NCI-H69 (cell line): ENCODE data around the gene TCEANC2.

Experiments
- DNase-seq: peaks from one replicate; lab custom pipeline; 2025; lab: John Stamatoyannopoulos, UW

The TCEANC2 gene

DNA sequence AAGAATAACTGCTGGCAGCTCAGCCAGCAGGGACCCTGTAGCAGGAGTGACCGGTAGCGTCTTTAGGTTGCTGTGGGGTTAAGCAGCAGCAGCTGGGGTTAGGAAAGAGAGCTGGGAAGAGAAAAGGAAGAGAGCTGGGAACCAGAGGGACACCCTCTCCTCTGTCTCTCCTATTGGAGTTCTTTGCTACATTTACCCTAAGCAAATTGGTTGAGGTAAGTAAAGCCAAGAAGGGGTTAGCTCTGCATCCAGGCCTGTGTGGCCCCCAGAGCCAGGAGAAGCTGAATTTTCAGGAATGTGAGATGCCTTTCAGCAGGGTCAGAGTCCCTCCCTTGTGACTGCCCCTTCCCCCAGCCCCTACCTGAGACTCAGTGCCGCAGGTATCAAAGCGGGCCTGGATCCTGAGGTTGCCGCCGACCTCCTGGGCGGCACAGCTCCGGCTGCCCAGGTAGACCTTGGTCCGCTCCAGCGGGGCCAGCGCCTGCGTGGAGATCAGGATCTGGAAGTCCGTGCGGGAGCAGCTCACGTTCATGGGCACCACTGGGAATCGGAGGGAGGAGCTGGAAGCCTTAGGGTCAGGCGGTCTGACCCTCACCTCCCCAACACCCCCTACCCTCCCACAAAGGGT lies 83.0 kb downstream of the TCEANC2 start:
- no peak for DNase-seq

DNA sequence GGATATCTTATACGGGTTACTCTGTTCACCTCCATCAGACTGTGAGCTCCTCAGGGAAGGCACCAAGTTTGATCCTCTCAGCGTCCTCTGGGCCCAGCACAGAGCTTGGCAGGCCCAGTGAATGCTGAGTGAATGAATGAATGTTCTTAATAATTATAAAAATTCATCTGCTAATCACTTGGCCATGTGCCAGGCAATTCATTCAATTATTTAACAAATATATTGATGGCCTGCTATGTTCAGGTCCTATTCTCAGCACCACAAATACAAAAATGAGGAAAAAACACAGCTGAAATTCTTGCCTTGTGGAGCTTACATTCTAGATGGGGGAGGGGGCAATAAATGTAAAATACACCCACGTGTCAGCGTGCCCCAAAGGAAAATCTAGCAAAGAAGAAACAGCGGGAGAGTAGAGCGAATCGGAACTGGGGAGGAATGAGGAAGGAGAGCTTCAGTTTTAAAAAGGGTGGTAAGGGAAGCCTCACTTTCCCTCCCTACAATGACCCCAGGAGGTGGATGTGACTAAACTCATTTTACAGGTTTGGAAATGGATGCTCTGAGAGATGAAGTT lies 83.6 kb downstream of the TCEANC2 start:
- no peak for DNase-seq

- peak; percentile 32 for DNase-seq
Measured at GRCh38 chr1:54137534-54138061, 84.2 kb downstream of the TCEANC2 start.

- DNase-seq: no peak
Measured at GRCh38 chr1:54138994-54139393, 85.6 kb downstream of the TCEANC2 start.

DNA sequence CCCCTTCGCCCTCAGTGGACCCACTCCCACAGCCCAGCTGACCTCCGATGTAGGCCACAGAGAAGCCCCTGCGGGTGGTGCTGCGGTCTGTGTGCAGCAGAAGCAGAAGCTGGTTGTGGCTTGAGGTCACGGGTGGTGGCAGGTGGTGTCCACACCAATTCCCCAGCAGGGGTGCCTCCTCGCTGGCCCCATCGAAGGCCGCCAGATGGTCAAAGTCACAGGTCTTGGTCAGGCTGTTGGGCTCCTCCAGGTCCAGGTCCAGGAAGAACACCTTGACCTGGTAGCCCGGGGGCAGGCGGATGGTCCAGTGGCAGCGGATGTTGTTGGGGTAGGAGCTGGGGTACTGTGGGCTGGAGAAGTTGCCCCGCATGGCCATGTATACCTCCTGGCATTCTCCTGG lies 86.3 kb downstream of the TCEANC2 start:
- DNase-seq: no peak

- DNase-seq: no peak
Measured at GRCh38 chr1:54142146-54142900, 88.9 kb downstream of the TCEANC2 start.

DNA sequence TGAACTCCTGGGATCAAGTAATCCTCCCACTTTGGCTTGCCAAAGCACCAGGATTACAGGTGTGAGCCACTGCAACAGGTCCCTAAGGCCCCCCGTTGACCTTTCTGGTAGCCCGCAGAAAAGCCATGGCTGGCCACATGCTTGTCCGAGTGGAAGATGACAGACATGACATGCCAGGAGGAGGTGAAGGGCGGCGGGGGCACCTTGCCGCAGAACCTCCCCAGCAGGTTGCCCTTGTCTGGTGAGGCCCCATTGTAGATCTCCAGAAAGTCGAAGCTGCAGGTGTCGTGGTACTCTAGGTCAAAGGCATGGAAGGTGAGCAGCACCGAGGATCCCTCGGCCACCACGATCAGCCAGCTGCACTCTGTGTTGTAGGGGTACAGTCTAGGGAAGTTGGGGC lies 91.0 kb downstream of the TCEANC2 start:
- no peak for DNase-seq

GRCh38 chr1:54149734-54150133 lies 96.3 kb downstream of the TCEANC2 start:
- no peak for DNase-seq

DNA sequence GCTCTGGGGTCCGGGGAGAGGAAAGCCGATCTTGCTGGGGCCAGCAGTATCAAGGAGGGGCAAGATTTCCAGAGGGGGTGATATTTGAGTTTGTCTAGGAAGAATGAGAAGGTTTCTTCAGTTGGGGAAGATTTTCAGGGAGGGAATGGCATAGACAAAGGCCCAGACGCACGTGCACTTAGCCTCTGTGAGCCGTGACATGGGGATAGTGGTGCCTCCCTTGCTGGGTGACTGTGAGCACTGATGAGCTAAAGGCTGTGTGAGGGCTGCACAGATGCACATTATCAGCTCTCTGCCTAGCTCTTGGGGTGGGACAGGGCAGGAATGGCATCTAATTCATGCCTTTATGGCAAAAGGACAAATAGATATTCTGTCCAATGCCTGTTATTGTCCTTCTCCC lies 97.6 kb downstream of the TCEANC2 start:
- no peak for DNase-seq

DNA sequence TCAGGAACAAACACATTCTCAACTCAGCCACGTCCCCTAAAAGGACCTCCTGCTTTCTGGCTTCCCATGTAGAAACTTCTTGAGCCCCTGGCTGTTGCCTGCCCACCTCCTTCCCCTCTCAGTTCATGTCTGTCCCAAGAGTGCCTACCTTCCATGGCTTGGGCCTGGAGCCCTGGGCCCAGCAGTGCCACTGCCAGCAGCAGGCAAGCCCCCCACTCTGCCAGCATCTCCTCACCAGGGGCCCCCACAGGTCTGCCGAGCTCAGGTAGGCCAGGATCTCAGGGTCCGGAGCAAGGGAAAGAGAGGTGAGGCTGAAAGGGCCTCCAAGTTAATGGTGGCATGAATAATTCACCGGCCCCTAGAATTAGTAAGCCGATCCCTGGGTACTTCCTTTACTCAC lies 99.3 kb downstream of the TCEANC2 start, which contains the start of gene CDCP2:
CDCP2 (minus strand) TSS at position 305 of the 400 bp plus-strand sequence; CDS start at position 227, 78 bp downstream.
- DNase-seq: no peak

DNA sequence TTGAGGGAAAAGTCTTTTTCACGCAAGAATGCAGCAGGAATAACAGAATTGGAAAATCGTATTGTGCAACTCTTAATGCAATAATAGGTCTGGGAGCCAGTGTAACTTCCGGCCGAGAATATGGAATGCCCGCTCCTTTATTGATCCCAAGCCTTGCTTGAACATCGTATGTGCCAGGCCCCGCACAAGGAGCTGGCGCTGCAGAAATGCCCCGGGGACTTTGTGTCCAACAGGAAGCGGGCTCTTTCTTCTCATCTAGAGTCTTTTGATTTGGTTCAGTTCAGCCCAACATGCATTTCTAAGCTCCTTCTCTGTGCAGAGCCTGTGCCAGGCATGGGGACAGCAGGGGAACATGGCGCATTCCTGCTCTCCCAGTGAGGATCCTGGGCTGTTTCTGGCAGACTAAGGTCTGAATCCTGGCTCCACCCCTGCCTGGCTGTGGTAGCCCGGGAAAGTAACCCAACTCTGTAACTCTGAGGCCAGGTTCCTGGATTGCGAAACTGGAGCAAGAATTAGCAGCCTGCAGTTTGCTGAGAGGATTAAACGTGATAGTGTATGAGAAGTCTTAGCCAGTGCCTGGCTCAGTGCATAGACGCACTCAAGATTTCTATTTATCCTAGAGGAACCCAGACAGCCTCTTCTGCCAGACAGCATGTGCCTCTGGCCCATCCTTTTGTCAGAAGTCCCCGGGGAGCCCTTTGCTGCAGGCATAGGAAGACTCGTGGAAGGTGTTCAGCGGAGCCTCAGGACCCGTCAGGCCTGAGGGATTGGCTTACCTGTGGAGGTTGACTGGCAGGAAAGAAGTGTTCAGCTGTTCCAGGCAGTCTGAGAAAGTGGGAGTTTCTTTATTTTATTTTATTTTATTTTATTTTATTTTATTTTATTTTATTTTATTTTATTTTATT lies 100.4 kb downstream of the TCEANC2 start:
- DNase-seq: peak; percentile 62
